Adrenal gland (tissue), 12 donors: ENCODE measurements around the gene PTPRD. TPM values are rescaled to one million over a fixed set of nuclear protein-coding genes. Genes with fewer than 3 reads are reported as not detected.

Experiments
- DNase-seq, 7 donors: peaks; one replicate each; pipeline ENCODE4 v3.0.0-alpha.2; 2019 to 2020
- H3K27ac ChIP-seq, 5 donors: fragments of 200-600 bp; sonication (generic) in 4 of 5; 1 replicate in 3 of 5; 2 replicates in 2 of 5; pipeline versions ENCODE4 v1.5.1 to v1.8.0; 2016 to 2020; ENCODE audit warnings: mild to moderate bottlenecking in 1 of 5
- H3K27me3 ChIP-seq: fragments of 200-600 bp; 2 replicates; pipeline ENCODE4 v1.8.0; 2021
- H3K36me3 ChIP-seq, 2 donors: fragments of 200-600 bp; replicated peaks in 1 of 2; 1 replicate in 1 of 2; 2 replicates in 1 of 2; pipeline versions ENCODE4 v1.5.1 to v1.8.0; 2018 to 2022
- H3K4me1 ChIP-seq, 2 donors: fragments of 200-600 bp; replicated peaks in 1 of 2; 1 replicate in 1 of 2; 2 replicates in 1 of 2; pipeline versions ENCODE4 v1.5.1 to v1.8.0; 2018 to 2021
- H3K4me3 ChIP-seq, 4 donors: fragments of 200-600 bp; sonication (generic) in 3 of 4; one replicate each; pipeline ENCODE4 v1.5.1; 2016 to 2018
- H3K9me3 ChIP-seq, 3 donors: fragments of 200-600 bp; sonication (generic) in 1 of 3; replicated peaks in 1 of 3; 1 replicate in 2 of 3; 2 replicates in 1 of 3; pipeline versions ENCODE4 v1.5.1 to v1.8.0; 2016 to 2021
- POLR2A ChIP-seq, 2 donors: fragments of 450-650 bp; IDR thresholded peaks; one replicate each; pipeline ENCODE4 v1.6.1; 2017; ENCODE audit warnings: antibody characterized with exemption in 2 of 2, mild to moderate bottlenecking in 2 of 2, moderate library complexity in 1 of 2
- WGBS, 4 donors: extraction: QIAGEN DNeasy Blood & Tissue Kit in 2 of 4; methylation state at CpG; one replicate each; pipeline versions ENCODE4 v1.1.5 to v1.1.7; 2013 to 2017; 5-methylcytosine and 5-hydroxymethylcytosine counted together
- intact Hi-C, 2 donors: fragments of 100-400 bp; cut with DNase I; formaldehyde crosslinking; loops; one replicate each; pipeline versions ENCODE4 v1.14.1 to v1.15.0; 2022 to 2023
- polyA plus RNA-seq, 3 donors: library from polyadenylated mRNA; stranded (reverse); fragments of 200-250 nt in 2 of 3; fragments of 350-450 nt in 1 of 3; fragmentation: Illumina TruSeq in 1 of 3; extraction: RNeasy Lipid Tissue Mini Kit (QIAGEN cat#74804) in 1 of 3; gene quantifications; one replicate each; pipeline ENCODE4 v1.2.3, GENCODE V29; 2013 to 2014
- total RNA-seq, 9 donors: library from RNA; depleted of rRNA in 4 of 9; stranded (reverse); fragments of >200 nt in 4 of 9; fragments of 120-200 nt in 1 of 9; fragmentation: NEBNext Ultra II Directional in 1 of 9; extraction: Animal tissue kit (Norgen Biotek cat#: 25700) in 1 of 9; gene quantifications; one replicate each; pipeline versions ENCODE4 v1.1.0 to v1.2.4, GENCODE V29; 2013 to 2023
- TF ChIP-seq, protein P1 (sequence below), 6 experiments: fragments of 450-650 bp in 4 of 6; fragments of 200-600 bp in 2 of 6; sonication (generic) in 1 of 6; IDR thresholded peaks; 1 replicate in 5 of 6; 2 replicates in 1 of 6; pipeline versions ENCODE4 v1.5.1 to v1.8.0; 2016 to 2021; ENCODE audit warnings: antibody characterized with exemption in 6 of 6, mild to moderate bottlenecking in 2 of 6, moderate library complexity in 1 of 6
- donor health status: healthy with polysubstance abuse.
- donor health status: Bipolar disorder and iron deficiency.
- donor health status: DM: yes; HTN: yes; CAD: no.
- donor health status: DM: no; HTN: no; CAD: no.
- donor health status: DM: no; HTN: no; CAD: no.
- donor health status: DM: yes; HTN: yes; CAD: no.

Gene PTPRD
- total and polyA plus RNA-seq, 12 donors, result 0.61 to 71.2 (median 4.5) TPM

DNA sequence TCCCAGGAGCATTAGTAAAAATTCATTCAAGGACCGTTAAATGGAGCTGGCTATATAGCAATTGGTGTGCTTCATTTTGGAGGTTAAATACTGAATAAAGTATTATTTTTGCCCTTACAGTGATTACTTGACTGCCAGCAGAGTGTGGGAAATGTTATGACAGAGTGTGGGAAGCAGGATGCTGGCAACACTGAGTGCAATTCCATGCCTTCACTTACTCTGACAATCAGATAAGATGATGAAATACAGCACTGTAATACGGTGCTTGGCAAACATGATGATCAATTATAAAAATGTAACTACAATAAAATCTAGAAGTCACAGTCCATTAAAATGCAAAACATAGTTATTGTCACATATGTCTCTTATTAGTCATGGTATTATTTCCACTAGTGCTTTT is 651.3 kb downstream of the PTPRD start:
- no peaks in the 10 kb centered on the region for H3K9me3 ChIP-seq
- no peaks in the 10 kb centered on the region for H3K27me3 ChIP-seq
- no peak overlapping the region for H3K4me3 ChIP-seq
- no peaks in the 10 kb centered on the region for H3K36me3 ChIP-seq
- WGBS, 4 donors, result 2 to 18% (median 15%) methylated on average over 2 of the region's 2 CpGs
- H3K27ac ChIP-seq, result no peak overlapping the region
- intact Hi-C loops, result no loop called here
- no peaks in the 10 kb centered on the region for H3K4me1 ChIP-seq
- DNase-seq, result no peak
- TF ChIP-seq POLR2A (IDR thresholded peaks at IDR 0.05), result no peak
- TF ChIP-seq, protein P1, sequence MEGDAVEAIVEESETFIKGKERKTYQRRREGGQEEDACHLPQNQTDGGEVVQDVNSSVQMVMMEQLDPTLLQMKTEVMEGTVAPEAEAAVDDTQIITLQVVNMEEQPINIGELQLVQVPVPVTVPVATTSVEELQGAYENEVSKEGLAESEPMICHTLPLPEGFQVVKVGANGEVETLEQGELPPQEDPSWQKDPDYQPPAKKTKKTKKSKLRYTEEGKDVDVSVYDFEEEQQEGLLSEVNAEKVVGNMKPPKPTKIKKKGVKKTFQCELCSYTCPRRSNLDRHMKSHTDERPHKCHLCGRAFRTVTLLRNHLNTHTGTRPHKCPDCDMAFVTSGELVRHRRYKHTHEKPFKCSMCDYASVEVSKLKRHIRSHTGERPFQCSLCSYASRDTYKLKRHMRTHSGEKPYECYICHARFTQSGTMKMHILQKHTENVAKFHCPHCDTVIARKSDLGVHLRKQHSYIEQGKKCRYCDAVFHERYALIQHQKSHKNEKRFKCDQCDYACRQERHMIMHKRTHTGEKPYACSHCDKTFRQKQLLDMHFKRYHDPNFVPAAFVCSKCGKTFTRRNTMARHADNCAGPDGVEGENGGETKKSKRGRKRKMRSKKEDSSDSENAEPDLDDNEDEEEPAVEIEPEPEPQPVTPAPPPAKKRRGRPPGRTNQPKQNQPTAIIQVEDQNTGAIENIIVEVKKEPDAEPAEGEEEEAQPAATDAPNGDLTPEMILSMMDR (IDR thresholded peaks at IDR 0.05), result no peak

DNA sequence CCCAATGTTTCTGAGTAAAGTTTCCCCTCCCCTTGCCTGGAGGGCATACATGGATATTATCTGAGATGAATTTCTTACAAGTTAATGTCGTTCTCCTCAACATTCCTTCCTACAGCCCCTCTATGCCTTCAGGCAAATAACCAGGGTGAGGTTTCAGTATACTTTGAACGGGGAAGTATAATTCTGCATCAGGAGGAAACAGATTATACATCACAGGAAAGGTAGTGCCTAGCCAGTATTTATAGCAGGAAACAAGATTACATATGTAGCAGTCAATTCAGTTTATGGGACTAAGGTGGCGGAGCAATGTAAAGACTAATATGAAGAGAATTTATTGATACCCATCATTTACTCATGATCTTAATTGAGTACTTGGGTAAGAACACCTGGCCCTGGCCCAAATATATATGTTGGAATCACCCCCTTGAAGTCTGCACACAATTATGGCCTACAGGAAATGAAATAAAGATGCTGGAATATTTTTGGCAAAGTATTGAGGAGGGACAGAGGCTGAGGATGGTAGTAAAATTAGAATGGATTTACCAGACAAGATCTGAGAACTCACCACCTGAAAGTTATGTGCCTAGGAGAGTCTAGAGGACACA is 661.1 kb downstream of the PTPRD start:
- TF ChIP-seq, protein P1 (IDR thresholded peaks at IDR 0.05), result no peak
- no peak for TF ChIP-seq POLR2A (IDR thresholded peaks at IDR 0.05)
- H3K9me3 ChIP-seq, result peaks cover 0 to 3% (median 0%) of the 10 kb centered on the region in 3 donors
- H3K27ac ChIP-seq, result no peak overlapping the region
- WGBS, 4 donors, result 68 to 74% (median 71%) methylated on average over 3 of the region's 3 CpGs
- intact Hi-C loops, result no loop called here
- no peaks in the 10 kb centered on the region for H3K36me3 ChIP-seq
- DNase-seq, result no peak
- H3K27me3 ChIP-seq, result no peaks in the 10 kb centered on the region
- no peak overlapping the region for H3K4me3 ChIP-seq
- H3K4me1 ChIP-seq, result no peaks in the 10 kb centered on the region

DNA sequence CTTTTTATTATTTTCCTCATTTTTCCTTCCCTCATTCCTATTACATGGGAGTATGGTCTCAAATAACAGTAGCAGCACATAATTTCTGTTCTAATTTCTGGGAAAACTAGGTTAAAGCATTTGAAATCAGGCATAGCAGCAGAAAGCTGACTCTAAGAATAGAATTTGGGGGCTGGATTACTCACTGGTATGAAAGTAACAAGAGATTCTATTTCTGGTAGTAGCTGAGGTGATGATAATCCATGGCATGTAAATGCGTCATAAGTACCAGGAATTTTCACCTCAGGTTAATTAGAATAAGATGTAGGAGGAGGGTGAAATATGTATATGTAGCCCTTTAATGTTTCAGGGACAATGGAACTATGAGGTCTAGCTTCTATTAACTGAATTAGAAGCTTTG is 662.0 kb downstream of the PTPRD start:
- 89 to 97% (median 91%) methylated on average over 1 of the region's 1 CpG for WGBS, 4 donors
- no peak for TF ChIP-seq POLR2A (IDR thresholded peaks at IDR 0.05)
- TF ChIP-seq, protein P1 (IDR thresholded peaks at IDR 0.05), result no peak
- DNase-seq, result no peak
- no peaks in the 10 kb centered on the region for H3K36me3 ChIP-seq
- H3K27ac ChIP-seq, result no peak overlapping the region
- peaks cover 0 to 5% (median 0%) of the 10 kb centered on the region in 3 donors for H3K9me3 ChIP-seq
- H3K4me3 ChIP-seq, result no peak overlapping the region
- intact Hi-C loops, result no loop called here
- H3K27me3 ChIP-seq, result no peaks in the 10 kb centered on the region
- no peaks in the 10 kb centered on the region for H3K4me1 ChIP-seq

DNA sequence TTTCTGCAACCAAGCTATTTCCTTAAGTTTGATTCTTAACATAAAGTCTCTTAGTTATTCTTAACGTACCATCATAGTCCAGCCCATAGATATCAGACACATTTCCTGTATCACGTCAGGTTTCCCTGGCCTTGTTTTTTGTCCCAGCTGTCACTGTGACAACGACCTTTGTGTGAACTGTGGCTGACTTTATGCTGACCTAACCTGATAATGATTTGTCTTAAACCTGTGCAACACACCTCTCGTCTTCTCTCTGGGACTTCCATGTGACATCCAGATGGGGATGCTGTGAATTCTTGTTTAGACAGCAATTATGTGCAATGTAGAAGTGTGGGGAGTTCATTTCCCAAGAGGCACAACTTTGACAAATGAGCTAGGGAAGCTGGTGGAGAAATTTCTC is 662.8 kb downstream of the PTPRD start:
- Histone ChIP-seq H3K9me3 (peaks cover 0 to 5% (median 0%) of the 10 kb centered on the region in 3 donors), H3K27ac (no peak overlapping the region), H3K4me3 (no peak overlapping the region), H3K27me3 (no peaks in the 10 kb centered on the region), H3K4me1 (no peaks in the 10 kb centered on the region), H3K36me3 (no peaks in the 10 kb centered on the region)
- intact Hi-C loops, result loop anchor here in 1 of 2 donors (10.0 kb wide), 1 partner anchor 345 kb away; no protein-coding TSS in a partner anchor
- TF ChIP-seq POLR2A (IDR thresholded peaks at IDR 0.05), result no peak
- TF ChIP-seq, protein P1 (IDR thresholded peaks at IDR 0.05), result no peak
- DNase-seq, result no peak
- 50 to 63% (median 57%) methylated on average over 4 of the region's 4 CpGs for WGBS, 4 donors
